Measurements from ENCODE around the gene MUC21.
A peak's percentile ranks its signal among the peaks of the same experiment; 100 is the strongest.
"Not testable (repeated sequence)": the region's sequence is repeated elsewhere in the genome, so short reads cannot be mapped to it uniquely, and the experiment has no call there.

Gene MUC21

DNA sequence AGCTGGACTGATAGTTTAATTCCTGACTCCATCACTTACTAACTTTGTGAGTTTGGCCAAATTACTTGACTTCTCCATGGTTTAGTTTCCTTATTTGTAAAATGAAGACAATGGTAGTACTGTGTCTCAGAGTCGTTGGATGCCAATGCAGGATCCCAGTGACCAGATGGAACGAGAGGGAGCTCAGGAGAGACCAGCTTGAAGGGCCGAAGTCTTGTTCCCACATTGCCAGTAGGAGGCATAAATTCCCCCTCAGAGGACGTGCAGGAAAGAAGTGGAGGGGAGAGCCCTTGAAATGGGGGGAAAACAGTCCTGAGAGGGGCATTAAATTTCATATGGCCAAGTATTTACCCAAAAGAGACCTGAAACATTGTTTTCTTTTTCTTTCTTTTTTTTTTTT, 24.6 kb downstream of the MUC21 start:
- DNase-seq (ENCODE audit: low spot score), result no peak

DNA sequence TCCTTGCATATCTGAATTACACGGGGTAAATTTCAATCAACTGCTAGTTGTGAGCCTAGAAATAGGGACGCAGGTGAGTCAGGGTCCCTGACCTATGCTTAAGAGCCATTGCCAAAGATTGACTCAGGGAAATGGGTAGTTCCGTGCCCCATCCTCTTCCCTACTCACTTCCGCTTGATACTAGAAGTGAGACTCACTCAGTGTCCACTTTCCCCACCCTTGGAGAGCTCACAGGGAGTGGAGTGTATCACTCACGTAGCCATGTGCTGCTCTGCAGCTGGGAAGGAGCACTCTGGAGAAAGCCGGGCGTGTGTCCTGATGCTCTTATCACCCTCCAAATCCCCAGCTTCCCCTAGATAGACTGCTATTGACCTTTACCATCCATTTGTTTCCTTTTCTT, 26.2 kb downstream of the MUC21 start:
- DNase-seq (ENCODE audit: low spot score), result peak; percentile 15

DNA sequence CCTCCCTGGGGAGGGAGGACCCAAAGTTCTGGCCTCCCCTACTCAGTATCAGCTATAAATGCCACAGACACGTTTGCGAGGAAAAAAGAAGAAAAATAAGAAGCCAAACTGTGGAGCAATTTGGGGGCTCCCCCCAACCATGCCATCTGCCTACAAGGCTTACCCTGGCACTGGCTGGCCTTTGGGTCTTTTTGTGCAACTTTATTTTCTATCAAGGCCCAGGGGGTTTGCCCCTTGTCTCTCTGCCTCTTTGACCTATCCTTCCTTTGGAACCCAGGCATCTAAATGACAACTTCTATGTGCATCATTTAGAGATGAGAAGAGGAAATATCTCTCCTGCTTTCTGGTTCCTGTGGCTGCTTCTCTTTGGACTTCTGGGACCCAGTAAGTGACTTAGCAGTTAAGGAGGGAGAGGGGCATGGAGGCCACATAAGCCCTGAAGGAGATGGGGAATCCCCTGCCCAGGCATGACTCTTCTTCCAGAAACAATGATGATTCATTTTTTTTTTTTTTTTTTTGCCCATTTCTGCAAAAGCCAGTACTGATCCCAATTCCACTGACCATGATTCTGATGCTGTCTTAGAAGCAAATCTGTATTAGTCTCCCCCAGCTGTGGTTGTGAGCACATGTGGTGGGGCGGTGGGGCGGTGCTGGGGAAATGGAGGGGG, 27.0 kb downstream of the MUC21 start, which contains the start of gene MUC22:
MUC22 (plus strand) TSS at position 82 of the 668 bp plus-strand sequence; CDS start at position 315, 233 bp downstream.
- DNase-seq (ENCODE audit: low spot score), result peak; percentile 84

DNA sequence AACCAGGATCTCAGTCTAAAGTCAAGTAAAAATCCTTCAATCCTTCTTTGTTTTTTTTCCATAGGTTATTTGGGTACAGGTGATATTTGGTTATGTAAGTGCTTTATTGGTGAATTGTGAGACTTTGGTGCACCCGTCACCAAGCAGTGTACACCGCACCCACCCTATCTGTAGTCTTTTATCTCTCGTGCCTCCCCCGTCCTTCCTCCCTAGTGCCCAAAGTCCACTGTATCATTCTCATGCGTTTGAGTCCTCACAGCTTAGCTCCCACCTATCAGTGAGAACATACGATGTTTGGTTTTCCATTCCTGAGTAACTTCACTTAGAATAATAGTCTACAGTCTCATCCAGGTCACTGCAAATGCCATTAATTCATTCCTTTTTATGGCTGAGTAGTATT, 27.6 kb downstream of the MUC21 start:
- no peak for DNase-seq (ENCODE audit: low spot score)

DNA sequence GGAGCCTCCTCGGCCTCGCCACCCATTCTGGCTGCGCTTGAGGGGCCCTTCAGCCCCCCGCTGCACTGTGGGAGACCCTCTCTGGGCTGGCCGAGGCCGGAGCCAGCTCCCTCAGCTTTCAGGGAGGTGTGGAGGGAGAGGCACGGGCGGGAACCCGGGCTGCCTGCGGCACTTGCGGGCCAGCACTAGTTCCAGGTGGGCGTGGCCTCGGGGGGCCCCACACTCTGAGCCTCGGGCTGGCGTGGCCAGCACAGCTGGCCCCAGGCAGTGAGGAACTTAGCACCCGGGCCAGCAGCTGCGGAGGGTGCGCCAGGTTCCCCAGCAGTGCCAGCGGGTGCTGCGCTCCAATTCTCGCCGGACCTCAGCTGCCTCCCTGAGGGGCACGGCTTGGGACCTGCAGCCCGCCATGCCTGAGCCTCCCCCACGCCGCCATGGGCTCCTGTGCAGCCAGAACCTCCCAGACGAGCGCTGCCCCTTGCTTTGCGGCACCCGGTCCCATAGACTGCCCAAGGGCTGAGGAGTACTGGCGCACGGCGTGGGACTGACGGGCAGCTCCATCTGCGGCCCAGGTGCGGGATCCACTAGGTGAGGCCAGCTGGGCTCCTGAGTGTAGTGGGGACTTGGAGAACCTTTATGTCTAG, 33.3 kb downstream of the MUC21 start:
- DNase-seq (ENCODE audit: low spot score), result no peak

DNA sequence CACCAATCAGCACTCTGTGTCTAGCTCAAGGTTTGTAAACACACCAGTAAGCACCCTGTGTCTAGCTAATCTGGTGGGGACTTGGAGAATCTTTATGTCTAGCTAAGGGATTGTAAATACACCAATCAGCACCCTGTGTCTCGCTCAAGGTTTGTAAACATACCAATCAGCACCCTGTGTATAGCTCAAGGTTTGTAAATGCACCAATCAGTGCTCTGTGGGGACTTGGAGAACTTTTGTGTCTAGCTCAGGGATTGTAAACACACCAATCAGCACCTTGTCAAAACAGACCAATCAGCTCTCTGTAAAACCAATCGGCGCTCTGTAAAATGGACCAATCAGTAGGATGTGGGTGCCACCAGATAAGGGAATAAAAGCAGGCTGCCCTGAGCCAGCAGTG, 33.9 kb downstream of the MUC21 start:
- DNase-seq (ENCODE audit: low spot score), result not testable (repeated sequence)

DNA sequence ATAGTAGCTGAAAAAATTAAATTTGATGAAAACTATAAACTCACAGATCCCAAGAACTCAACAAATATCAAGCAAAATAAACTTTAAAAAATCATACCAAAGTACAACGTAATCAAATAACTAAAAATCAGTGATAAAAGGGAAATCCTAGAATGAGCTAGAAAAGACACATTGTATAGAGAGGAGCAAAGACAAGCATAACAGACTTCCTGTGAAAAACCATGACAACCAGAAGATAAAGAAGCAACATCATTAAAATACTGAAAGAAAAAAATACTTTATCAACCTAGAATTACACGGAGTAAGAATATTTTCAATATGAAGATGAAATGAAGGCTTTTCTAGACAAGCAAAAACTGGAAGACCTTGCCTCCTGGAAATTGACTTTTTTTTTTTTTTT, 36.5 kb downstream of the MUC21 start:
- DNase-seq (ENCODE audit: low spot score), result no peak

DNA sequence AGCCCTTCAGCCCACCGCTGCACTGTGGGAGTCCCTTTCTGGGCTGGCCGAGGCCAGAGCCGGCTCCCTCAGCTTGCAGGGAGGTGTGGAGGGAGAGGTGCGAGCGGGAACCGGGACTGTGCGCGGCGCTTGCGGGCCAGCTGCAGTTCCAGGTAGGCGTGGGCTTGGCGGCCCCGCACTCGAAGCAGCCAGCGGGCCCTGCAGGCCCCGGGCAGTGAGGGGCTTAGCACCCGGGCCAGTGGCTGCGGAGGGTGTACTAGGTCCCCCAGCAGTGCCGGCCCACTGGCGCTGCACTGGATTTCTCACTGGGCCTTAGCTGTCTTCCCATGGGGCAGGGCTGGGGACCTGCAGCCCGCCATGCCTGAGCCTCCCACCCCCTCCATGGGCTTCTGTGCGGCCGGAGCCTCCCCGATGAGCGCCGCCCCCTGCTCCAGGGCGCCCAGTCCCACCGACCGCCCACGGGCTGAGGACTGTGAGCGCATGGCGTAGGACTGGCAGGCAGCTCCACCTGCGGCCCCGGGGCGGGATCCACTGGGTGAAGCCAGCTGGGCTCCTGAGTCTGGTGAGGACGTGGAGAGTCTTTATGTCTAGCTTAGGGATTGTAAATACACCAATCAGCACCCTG, 37.2 kb downstream of the MUC21 start:
- not testable (repeated sequence) for DNase-seq (ENCODE audit: low spot score)

DNA sequence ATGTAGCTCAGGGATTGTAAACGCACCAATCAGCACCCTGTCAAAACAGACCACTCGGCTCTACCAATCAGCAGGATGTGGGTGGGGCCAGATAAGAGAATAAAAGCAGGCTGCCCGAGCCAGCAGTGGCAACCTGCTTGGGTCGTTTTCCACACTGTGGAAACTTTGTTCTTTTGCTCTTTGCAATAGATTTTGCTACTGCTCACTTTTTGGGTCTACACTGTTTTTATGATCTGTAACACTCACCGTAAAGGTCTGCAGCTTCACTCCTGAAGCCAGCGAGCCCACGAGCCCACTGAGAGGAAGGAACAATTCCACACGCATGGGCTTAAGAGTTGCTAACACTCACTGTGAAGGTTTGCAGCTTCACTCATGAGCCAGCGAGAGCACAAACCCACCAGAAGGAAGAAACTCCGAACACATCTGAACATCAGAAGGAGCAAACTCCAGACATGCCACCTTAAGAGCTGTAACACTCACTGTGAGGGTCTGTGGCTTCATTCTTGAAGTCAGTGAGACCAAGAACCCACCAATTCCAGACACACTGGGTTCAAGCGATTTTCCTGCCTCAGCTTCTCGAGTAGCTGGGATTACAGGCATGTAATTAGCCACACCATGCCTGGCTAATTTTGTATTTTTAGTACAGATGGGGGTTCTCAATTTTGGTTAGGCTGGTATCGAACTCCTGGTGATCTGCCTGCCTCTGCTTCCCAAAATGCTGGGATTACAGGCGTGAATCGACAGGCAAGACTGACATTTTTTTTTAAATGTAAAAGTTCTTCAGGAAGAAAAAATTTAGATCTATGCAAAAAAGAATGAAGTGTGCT, 38.4 kb downstream of the MUC21 start:
- DNase-seq (ENCODE audit: low spot score), result not testable (repeated sequence)

DNA sequence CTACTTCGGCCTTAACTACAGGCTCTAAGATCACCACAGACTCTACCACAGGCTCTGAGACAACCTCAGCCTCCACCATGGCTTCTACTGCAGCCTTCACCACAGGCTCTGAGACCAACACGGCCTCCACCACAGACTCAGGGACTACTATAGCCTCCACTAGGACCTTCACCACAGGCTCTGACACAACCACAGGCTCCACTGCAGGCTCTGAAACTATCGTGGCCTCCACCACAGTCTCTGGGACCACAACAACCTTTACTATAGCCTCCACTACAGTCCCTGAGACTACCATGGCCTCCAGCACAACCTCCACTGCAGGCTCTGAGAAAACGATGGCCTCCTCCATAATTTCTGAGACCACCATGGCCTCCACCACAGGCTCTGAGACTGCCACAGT, 42.1 kb downstream of the MUC21 start:
- DNase-seq (ENCODE audit: low spot score), result no peak

DNA sequence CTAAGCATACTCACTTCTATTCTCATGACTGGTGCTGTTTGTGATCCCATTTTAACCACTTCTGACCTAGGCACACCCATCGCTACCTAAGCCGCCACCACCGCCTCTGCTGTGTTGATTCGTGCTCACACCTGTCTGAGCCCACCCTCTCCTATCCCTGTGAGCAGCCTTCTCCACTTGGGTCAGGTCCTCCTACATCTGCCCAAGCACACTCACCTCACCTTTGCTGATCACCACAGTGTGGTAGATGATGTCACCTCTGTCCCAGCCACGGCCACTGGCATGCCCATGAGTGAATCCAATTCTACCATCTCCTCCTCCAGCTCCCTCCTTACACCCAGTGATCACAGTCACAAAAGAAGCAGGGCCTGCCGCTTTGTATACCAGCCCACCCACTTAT, 47.6 kb downstream of the MUC21 start:
- DNase-seq (ENCODE audit: low spot score), result peak; percentile 53

DNA sequence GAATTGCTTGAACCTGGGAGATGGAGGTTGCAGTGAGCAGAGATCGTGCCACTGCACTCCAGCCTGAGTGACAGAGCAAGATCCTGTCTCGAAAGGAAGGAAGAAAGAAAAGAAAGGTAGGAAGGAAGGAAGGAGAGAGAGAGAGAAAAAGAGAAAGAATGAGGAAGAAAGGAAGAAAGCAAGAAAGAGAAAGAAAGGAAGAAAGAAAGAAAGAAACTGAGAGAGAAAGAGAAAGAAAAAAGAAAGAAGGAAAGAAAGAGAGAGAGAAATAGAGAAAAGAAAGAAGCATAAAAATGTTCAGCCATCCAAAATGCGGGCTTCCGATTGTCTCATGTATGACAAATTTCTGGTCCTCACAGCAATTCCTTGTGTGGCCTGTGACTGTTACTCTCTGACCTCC, 49.6 kb downstream of the MUC21 start:
- DNase-seq (ENCODE audit: low spot score), result no peak

DNA sequence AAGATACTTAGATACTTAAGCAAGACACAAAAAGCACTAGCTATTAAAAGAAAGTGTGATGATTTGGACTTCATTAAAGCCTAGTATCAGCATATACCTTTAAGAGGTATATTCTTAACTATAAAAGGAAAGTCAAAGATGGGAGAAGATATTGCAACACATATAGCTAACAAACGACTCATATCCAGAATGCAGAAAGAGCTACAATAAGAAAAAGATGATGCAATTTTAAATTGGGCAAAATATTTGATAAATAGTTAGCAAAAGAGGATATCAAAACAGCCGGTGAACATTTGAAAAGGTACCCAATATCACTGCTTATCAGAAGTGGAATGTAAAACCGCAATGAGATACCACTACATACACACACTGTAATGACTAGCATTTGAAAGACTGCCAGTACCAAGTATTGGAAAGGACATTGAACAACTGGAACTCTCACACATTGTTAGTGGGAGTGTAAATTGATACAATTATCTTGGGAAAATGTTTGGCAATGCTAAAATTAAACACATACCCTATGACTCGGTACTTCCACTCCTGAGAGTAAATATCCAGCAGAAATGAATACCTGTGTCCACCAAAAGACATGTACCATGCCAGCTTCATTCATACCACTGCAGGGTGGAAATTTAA, 52.5 kb downstream of the MUC21 start:
- no peak for DNase-seq (ENCODE audit: low spot score)

DNA sequence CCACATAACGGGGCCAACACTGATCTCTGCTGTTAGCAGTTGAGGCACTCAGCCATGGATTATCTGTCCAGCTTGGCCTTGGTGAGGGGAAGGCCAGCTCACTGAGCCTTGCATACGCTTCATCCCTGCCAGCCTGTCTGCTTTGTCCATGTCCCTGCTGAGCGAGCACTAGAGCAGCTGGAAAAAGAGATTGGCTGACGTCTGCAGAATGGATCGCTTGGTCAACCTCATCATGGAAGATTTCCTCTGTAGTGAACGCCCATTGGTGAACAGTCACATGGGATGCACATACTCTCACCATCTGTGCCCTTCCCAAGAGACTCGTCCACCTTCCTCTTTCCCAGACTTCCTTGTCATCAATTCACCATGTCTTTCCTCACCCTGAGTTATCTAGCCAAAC, 53.7 kb downstream of the MUC21 start:
- DNase-seq (ENCODE audit: low spot score), result no peak

DNA sequence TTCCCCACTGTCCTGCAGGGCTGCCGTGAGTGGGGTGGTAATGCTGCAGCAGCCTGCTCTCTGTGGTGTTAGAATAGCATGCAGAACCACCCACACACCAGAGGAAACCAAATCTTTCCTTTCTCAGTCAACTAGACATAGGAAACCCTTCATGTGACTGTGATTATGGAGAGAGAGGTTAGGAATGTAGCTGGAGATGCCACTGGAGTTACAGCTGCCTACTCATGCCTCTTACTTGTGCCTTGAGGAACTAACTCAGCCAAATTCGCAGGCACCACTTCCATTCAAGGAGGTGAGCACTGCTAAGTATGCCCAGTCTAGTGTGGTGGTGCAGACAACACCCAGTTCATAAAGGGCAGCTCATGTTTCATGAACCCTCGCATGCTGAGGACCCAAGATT, 54.2 kb downstream of the MUC21 start:
- DNase-seq (ENCODE audit: low spot score), result peak; percentile 94

DNA sequence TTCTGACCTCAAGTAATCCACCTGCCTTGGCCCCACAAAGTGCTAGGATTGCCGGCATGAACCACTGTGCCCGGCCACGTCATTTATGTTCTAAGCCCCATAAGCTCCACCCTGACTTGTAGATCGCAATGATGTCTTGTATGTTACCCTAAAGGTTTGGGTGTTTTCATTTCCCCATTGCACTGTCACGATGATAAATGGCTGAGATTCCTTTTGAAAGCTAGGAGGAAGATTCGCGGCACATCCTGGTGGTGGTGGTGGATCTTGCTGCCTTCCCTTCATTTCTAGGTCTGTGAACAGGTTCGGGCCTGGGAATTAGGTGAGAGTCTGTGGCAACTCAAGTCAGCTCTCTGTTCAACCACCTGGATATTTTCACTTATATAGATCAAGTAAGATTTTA, 55.0 kb downstream of the MUC21 start:
- no peak for DNase-seq (ENCODE audit: low spot score)

Measured in kidney tubule cell (primary cell).